HepG2 (cell line): ENCODE data around the gene SPTB.

Experiments used
- FOSL1 ChIP-seq: sonication (generic); formaldehyde crosslinking; IDR thresholded peaks from 2 replicates; pipeline ENCODE4 v1.9.0; 2021; ENCODE audit warnings: missing genetic modification reagents, borderline replicate concordance
- JUND ChIP-seq: sonication (generic); formaldehyde crosslinking; IDR thresholded peaks from 2 replicates; pipeline ENCODE4 v1.8.0; 2022; ENCODE audit warnings: mild to moderate bottlenecking, missing genetic modification reagents
- MZF1 ChIP-seq: sonication (generic); formaldehyde crosslinking; IDR thresholded peaks from 2 replicates; pipeline ENCODE4 v1.8.1; 2023; ENCODE audit warnings: mild to moderate bottlenecking, missing genetic modification reagents, borderline replicate concordance
- POLR2A ChIP-seq, 2 experiments: IDR thresholded peaks; 2 replicates each; pipeline ENCODE4 v1.6.1; 2011; ENCODE audit warnings: low read depth in 2 of 2, low read length in 2 of 2, mild to moderate bottlenecking in 1 of 2, moderate library complexity in 1 of 2; ENCODE audit not compliant: insufficient read depth in 1 of 2
- POLR2G ChIP-seq: fragments of 200-400 bp; formaldehyde crosslinking; IDR thresholded peaks from 2 replicates; pipeline ENCODE4 v1.6.1; 2018; ENCODE audit warnings: mild to moderate bottlenecking, low read depth, low read length, moderate library complexity
- PPARG ChIP-seq: conservative IDR thresholded peaks from 2 replicates; pipeline ENCODE4 v1.6.1; 2016; ENCODE audit warnings: missing biosample characterization, missing genetic modification reagents
- ZNF530 ChIP-seq: sonication (generic); formaldehyde crosslinking; IDR thresholded peaks from 2 replicates; pipeline ENCODE4 v1.5.0; 2020; ENCODE audit warnings: low read depth, mild to moderate bottlenecking, missing genetic modification reagents
- TF ChIP-seq, protein P1 (sequence below): sonication (generic); formaldehyde crosslinking; IDR thresholded peaks from 2 replicates; pipeline ENCODE4 v1.4.0; 2020; ENCODE audit warnings: mild to moderate bottlenecking, missing genetic modification reagents, borderline replicate concordance

DNA sequence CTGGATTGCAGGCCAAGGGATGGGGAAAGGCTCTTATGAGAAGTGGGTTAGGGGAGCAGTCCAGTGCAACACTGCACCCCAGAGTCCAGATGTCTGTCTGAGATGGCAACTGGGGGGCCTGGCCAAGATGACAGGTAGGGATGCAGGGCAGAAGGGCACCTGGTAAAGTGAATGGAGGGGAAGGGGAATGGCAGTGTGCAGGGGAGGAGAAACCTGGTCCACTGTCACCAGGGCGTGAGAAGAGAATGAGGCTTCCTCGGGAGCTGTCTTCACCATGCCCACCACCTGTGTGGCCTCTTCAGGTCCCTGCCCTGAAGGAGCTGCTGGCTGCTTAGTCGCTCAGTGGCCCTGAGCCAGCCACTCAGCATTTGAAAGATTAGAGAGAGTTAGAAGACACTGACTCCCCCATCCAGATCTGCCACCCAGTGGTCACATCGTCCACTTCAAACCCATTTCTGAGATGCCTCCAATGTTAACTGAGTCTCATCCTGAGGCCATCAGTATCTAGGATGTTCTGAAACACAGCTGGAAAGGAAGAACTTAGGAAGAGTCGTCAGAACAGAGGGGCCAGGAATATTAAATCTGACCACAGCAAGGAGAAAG is 118.2 kb downstream of the SPTB start:
- TF ChIP-seq PPARG (CRISPR knock-in tag) (no peak), MZF1 (no peak), FOSL1 (CRISPR knock-in tag) (no peak), POLR2A (IDR thresholded peaks at IDR 0.05; ENCODE audit: insufficient read depth in 1 of 2, low read depth in 2 of 2, low read length in 2 of 2) (no peak), ZNF530 (CRISPR knock-in tag) (no peak), POLR2G (no peak), JUND (CRISPR knock-in tag) (no peak)
- TF ChIP-seq, protein P1, sequence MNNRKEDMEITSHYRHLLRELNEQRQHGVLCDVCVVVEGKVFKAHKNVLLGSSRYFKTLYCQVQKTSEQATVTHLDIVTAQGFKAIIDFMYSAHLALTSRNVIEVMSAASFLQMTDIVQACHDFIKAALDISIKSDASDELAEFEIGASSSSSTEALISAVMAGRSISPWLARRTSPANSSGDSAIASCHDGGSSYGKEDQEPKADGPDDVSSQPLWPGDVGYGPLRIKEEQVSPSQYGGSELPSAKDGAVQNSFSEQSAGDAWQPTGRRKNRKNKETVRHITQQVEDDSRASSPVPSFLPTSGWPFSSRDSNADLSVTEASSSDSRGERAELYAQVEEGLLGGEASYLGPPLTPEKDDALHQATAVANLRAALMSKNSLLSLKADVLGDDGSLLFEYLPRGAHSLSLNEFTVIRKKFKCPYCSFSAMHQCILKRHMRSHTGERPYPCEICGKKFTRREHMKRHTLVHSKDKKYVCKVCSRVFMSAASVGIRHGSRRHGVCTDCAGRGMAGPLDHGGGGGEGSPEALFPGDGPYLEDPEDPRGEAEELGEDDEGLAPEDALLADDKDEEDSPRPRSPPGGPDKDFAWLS (CRISPR knock-in tag) = no peak
